Activated CD8-positive, alpha-beta T cell treated with anti-CD3 and anti-CD28 coated beads for 36 hours (primary cell): ENCODE measurements around the gene MIPOL1. TPM values are rescaled to one million over a fixed set of nuclear protein-coding genes. Genes with fewer than 3 reads are reported as not detected.
"Not testable (repeated sequence)": the region's sequence is repeated elsewhere in the genome, so short reads cannot be mapped to it uniquely, and the experiment has no call there.

ENCODE experiments used
- ATAC-seq: fragments of 200-7000 bp; cut with Tn5 transposase; one replicate; pipeline ENCODE4 v1.10.0; 2021; ENCODE audit warnings: mild to moderate bottlenecking, moderate library complexity
- CTCF ChIA-PET: fragments of 350-600 bp; sonication (Branson Sonifier 250); formaldehyde crosslinking; loops from one replicate; lab custom pipeline; 2021; ENCODE audit warnings: antibody characterized with exemption; lab: Charles Lee
- POLR2A ChIA-PET: fragments of 350-600 bp; sonication (Branson Sonifier 250); formaldehyde crosslinking; loops from one replicate; lab custom pipeline; 2021; ENCODE audit warnings: antibody characterized with exemption; lab: Charles Lee
- DNase-seq: peaks from one replicate; pipeline ENCODE4 v3.0.0-alpha.2; 2020
- H3K27ac Mint-ChIP-seq: one replicate; pipeline ENCODE4 v1.8.0; 2021; ENCODE audit warnings: mild to moderate bottlenecking, mixed read lengths
- H3K27me3 Mint-ChIP-seq: one replicate; pipeline ENCODE4 v1.8.0; 2021; ENCODE audit warnings: mixed read lengths
- H3K36me3 Mint-ChIP-seq: one replicate; pipeline ENCODE4 v1.8.0; 2021; ENCODE audit warnings: low read depth, mixed read lengths
- H3K4me1 Mint-ChIP-seq: one replicate; pipeline ENCODE4 v1.8.0; 2021; ENCODE audit warnings: low read depth, mixed read lengths
- H3K4me3 Mint-ChIP-seq: one replicate; pipeline ENCODE4 v1.8.0; 2021; ENCODE audit warnings: mild to moderate bottlenecking, moderate library complexity, mixed read lengths
- H3K9me3 Mint-ChIP-seq: one replicate; pipeline ENCODE4 v1.8.0; 2021; ENCODE audit warnings: mixed read lengths
- intact Hi-C: fragments of 100-400 bp; cut with micrococcal nuclease; formaldehyde crosslinking; loops from one replicate; pipeline ENCODE4 v1.10.0; 2022
- total RNA-seq, 2 experiments: library from RNA; stranded (reverse); gene quantifications; one replicate each; pipeline ENCODE4 v1.2.3, GENCODE V29; 2021
- TF ChIP-seq, protein P1 (sequence below): fragments of 200-600 bp; IDR thresholded peaks from one replicate; pipeline ENCODE4 v1.8.0; 2022; ENCODE audit warnings: antibody characterized with exemption, mild to moderate bottlenecking

Gene MIPOL1
- total RNA-seq, 2 experiments from 2014 or later, result not detected

DNA sequence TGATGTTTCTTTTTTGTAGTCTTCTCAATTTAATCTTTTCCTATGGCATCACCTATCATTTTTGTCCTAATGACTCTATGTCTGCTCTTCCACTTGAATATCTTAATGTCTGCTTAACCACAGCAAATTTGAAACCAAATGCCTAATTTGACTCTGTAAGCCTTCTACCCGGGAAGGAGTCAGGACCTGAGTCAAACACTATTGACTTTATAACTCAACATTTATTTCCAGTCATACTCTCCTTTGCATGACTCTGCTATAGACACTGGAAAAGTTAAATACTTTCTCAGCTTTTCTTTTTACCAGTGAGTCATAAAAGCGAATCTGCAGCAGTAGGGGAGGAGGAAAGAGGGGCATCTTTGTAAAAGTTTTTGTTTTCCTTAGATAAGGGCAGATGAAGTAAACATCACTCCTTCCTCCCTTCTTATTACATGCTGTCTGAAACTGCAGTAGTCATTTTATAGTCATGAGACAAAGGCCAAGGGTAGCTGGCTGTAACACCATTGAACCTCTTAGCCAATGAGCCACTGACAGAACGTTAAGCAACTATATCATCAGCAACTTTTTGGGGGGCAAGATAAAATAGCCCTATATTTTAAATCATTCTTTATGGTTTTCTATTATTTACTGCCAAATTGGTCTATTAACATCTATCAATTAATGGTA lies 179.3 kb downstream of the MIPOL1 start:
- CTCF ChIA-PET, result no interaction called here
- Mint-ChIP-seq H3K4me3 (no peak overlapping the region), H3K4me1 (no peaks in the 10 kb centered on the region), H3K9me3 (peaks cover 2% of the 10 kb centered on the region), H3K27me3 (no peaks in the 10 kb centered on the region), H3K36me3 (no peaks in the 10 kb centered on the region), H3K27ac (no peak overlapping the region)
- POLR2A ChIA-PET, result no interaction called here
- DNase-seq (no peak), ATAC-seq (no peak)
- TF ChIP-seq, protein P1, sequence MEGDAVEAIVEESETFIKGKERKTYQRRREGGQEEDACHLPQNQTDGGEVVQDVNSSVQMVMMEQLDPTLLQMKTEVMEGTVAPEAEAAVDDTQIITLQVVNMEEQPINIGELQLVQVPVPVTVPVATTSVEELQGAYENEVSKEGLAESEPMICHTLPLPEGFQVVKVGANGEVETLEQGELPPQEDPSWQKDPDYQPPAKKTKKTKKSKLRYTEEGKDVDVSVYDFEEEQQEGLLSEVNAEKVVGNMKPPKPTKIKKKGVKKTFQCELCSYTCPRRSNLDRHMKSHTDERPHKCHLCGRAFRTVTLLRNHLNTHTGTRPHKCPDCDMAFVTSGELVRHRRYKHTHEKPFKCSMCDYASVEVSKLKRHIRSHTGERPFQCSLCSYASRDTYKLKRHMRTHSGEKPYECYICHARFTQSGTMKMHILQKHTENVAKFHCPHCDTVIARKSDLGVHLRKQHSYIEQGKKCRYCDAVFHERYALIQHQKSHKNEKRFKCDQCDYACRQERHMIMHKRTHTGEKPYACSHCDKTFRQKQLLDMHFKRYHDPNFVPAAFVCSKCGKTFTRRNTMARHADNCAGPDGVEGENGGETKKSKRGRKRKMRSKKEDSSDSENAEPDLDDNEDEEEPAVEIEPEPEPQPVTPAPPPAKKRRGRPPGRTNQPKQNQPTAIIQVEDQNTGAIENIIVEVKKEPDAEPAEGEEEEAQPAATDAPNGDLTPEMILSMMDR, result no peak
- intact Hi-C loops, result no loop called here

DNA sequence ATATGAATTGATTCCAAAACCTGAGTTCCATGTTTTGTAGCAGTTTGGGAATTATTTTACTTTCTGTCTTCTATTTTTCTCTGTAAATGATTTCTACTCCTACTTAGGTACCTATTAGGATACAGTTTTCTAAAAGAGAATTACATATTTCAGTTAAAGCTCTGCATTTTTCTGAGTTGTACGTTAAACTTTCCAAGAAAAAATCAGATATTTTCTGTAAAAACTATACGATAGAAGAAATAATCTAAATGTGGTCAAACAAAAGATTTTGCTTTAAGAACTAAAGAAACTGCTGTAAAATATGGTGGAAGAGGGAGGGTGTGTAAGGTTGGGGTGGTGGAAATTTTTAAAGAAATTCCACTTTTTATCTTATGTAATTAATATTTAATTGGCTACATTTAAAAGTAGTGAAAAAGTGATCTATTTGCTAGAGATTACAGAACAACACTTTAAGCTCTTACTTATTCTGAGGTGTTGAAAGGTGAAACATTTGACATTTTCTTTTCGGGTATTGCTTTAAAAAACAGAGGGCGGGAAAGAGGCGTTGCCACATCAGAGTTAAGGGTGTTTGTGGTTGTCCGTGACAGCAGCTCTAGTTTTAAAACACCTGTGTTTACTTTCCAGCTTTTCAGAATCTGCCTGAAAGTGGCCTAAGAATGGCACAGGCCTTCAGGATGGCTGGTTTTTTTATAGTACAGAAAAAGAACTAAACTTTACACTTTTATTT lies 187.3 kb downstream of the MIPOL1 start:
- Mint-ChIP-seq H3K27ac (no peak overlapping the region), H3K9me3 (peaks cover 9% of the 10 kb centered on the region), H3K4me3 (no peak overlapping the region), H3K27me3 (no peaks in the 10 kb centered on the region), H3K4me1 (no peaks in the 10 kb centered on the region), H3K36me3 (no peaks in the 10 kb centered on the region)
- ATAC-seq (no peak), DNase-seq (no peak)
- ChIA-PET CTCF (no interaction called here), POLR2A (no interaction called here)
- TF ChIP-seq, protein P1, result no peak
- intact Hi-C loops, result no loop called here

DNA sequence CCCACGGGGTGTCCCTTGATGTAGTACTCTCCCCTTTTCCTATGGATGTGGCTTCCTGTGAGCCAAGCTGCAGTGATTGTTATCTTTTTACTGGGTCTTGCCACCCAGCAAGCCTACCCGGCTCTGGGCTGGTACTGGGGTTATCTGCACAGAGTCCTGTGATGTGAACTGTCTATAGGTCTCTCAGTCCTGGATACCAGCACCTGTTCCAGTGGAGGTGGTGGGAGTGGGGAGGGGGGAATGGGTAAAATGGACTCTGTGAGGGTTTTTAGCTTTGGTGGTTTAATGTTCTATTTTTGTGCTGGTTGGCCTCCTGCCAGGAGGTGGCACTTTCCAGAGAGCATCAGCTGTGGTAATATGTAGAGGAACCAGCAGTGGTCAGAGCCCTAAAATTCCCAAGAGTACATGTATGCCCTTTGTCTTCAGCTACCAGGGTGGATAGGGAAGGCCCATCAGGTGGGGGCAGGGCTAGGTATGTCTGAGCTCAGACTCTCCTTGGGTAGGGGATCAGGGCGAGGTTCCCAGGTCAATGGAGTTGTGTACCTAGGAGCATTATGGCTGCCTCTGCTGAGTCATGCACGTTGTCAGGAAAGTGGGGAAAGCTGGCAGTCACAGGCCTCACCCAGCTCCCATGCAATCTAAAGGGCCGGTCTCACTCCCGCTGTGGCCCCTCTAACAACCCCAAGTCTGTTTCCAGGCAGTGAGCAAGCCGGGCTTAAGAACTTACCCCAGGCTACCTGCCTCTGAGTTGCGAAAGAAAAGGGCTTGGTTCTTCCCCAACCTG lies 199.6 kb downstream of the MIPOL1 start:
- H3K4me1 Mint-ChIP-seq, H3K27ac Mint-ChIP-seq, intact Hi-C loops, DNase-seq, H3K36me3 Mint-ChIP-seq, ATAC-seq, POLR2A ChIA-PET, H3K4me3 Mint-ChIP-seq, H3K27me3 Mint-ChIP-seq: not testable (repeated sequence)
- peaks cover 11% of the 10 kb centered on the region for H3K9me3 Mint-ChIP-seq
- CTCF ChIA-PET, result interaction anchor here (1.9 kb wide), 1 partner anchor 16 kb away, joined by 5 read pairs; no protein-coding TSS in a partner anchor

DNA sequence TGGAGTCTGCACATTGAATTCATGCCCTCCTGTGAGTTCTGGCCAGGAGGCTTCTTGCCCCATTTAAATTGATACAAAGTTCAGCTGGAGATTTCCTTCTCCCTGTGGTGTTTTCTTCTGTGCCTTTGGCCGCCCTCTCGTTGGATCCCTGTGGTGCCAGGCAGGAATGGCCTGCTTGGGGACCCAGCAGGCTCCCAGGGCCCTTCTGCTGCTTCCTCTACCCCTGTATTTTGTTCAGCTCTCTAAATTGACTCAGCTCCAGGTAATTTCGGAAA lies 200.1 kb downstream of the MIPOL1 start:
- H3K4me3 Mint-ChIP-seq, result no peak overlapping the region
- H3K27ac Mint-ChIP-seq, result no peak overlapping the region
- ChIA-PET CTCF (no interaction called here), POLR2A (no interaction called here)
- H3K4me1 Mint-ChIP-seq, result no peaks in the 10 kb centered on the region
- no peaks in the 10 kb centered on the region for H3K36me3 Mint-ChIP-seq
- no peak for ATAC-seq
- H3K9me3 Mint-ChIP-seq, result peaks cover 11% of the 10 kb centered on the region
- intact Hi-C loops, result no loop called here
- no peaks in the 10 kb centered on the region for H3K27me3 Mint-ChIP-seq
- DNase-seq, result no peak
- TF ChIP-seq, protein P1, result no peak

DNA sequence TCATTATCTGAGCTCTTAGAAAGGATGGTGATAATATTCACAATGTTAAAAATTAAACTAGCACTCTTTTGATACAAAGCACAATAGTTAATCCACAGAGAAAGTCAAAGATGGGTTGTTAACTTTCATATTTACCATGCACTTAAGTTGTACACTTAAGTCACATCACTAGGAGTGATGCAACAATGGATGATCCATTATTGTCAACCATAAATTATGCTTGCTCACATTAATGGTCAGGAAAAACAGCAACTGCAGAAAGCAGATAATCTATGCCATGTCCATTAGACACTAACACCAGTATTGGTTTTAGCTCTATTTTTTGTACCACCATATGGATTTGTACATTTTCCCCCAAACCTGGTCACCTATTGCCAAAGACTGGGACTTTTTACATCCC lies 201.8 kb downstream of the MIPOL1 start:
- Mint-ChIP-seq H3K27ac (no peak overlapping the region), H3K4me1 (no peaks in the 10 kb centered on the region), H3K36me3 (no peaks in the 10 kb centered on the region), H3K9me3 (peaks cover 11% of the 10 kb centered on the region), H3K4me3 (no peak overlapping the region), H3K27me3 (no peaks in the 10 kb centered on the region)
- DNase-seq, result no peak
- TF ChIP-seq, protein P1, result no peak
- ChIA-PET CTCF (no interaction called here), POLR2A (no interaction called here)
- intact Hi-C loops, result no loop called here
- no peak for ATAC-seq
